Stimulated activated CD8-positive, alpha-beta memory T cell treated with anti-CD3 and anti-CD28 coated beads, Interleukin-15, amount 100 ng/mL, for 1 hour (primary cell): Measurements from ENCODE around the gene SLC4A8.

Experiments
- DNase-seq: peaks from one replicate; pipeline ENCODE4 v3.0.0-alpha.2; 2020; ENCODE audit warnings: low read depth

Gene SLC4A8

GRCh38 chr12:51424662-51425539, at the start of gene SLC4A8:
SLC4A8 (plus strand) TSS chr12:51424831; CDS start chr12:51424988, 157 bp downstream.
- peak; percentile 43 for DNase-seq

GRCh38 chr12:51374856-51375255, 49.8 kb upstream of the SLC4A8 start:
- no peak for DNase-seq

GRCh38 chr12:51377099-51377984, 47.3 kb upstream of the SLC4A8 start:
- DNase-seq, result no peak

GRCh38 chr12:51378749-51379148, 45.9 kb upstream of the SLC4A8 start:
- DNase-seq, result no peak

GRCh38 chr12:51379571-51379970, 45.1 kb upstream of the SLC4A8 start:
- no peak for DNase-seq

GRCh38 chr12:51381226-51382079, 43.2 kb upstream of the SLC4A8 start:
- DNase-seq, result no peak

- no peak for DNase-seq
These were observed 42.5 kb upstream of the SLC4A8 start for GRCh38 chr12:51382173-51382572.

GRCh38 chr12:51383269-51383905, 41.2 kb upstream of the SLC4A8 start:
- DNase-seq, result no peak

- no peak for DNase-seq
These were observed 38.3 kb upstream of the SLC4A8 start for GRCh38 chr12:51386351-51386750.

- DNase-seq, result no peak
These were observed 36.4 kb upstream of the SLC4A8 start for GRCh38 chr12:51388069-51388799.

GRCh38 chr12:51388846-51389245, 35.8 kb upstream of the SLC4A8 start:
- DNase-seq, result no peak

- DNase-seq, result no peak
These were observed 35.2 kb upstream of the SLC4A8 start for GRCh38 chr12:51389302-51389999.

- DNase-seq, result no peak
These were observed 34.2 kb upstream of the SLC4A8 start for GRCh38 chr12:51390457-51390856.

GRCh38 chr12:51390891-51391282, 33.7 kb upstream of the SLC4A8 start:
- no peak for DNase-seq

GRCh38 chr12:51391283-51392123, 33.1 kb upstream of the SLC4A8 start, which contains the start of gene GALNT6:
GALNT6 (minus strand) TSS chr12:51391406; CDS start chr12:51379781, 11,625 bp downstream.
- peak; percentile 39 for DNase-seq

GRCh38 chr12:51392556-51393237, 31.9 kb upstream of the SLC4A8 start:
- no peak for DNase-seq

GRCh38 chr12:51393676-51394545, 30.7 kb upstream of the SLC4A8 start:
- no peak for DNase-seq
